ENCODE results near the gene CSGALNACT2. TPM values are rescaled to one million over a fixed set of nuclear protein-coding genes. Genes with fewer than 3 reads are reported as not detected.
"Not testable (repeated sequence)": the region's sequence is repeated elsewhere in the genome, so short reads cannot be mapped to it uniquely, and the experiment has no call there.

Gene CSGALNACT2
- total RNA-seq, 2 donors from 2014 or later = 31.1 to 31.8 TPM

DNA sequence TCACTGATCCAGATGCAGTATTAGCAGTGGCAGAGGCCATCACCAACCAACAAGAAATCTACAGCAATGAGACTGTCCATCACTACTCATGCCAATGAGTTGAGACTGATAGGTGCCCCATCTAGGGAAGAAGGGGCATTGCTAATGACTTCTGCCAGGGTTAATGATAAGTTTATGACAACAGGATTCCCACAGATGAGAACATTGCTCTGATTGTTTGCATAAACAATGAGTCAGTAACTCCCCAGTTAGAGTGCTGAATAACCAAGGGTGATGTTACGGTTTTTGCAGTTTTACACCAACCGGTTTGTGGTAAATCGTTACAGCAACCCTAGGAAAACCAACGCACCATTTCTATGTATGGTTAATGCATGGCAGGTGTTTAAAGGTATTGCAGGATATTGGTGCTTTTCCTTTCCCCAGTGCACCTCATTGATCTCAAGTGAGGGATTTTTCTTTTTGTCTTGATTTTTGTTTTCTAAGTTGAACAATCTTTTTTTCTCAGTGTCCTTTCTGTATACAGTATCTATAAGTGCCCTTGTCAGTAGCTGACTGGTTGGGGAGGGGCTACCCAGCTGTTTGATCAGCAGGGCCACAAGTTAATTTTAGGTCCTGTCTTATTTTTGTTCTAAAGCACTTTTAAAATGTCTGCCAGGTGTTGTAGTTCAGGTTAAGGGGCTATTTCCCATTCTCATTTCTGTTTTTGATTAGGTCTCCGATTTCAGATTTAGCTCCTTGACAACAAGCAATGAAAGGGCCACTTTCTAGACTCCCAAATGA lies 3.9 kb upstream of the CSGALNACT2 start:
- DNase-seq (ENCODE audit: low spot score) = no peak
- intact Hi-C loops (cut with DNase I) = no loop called here

DNA sequence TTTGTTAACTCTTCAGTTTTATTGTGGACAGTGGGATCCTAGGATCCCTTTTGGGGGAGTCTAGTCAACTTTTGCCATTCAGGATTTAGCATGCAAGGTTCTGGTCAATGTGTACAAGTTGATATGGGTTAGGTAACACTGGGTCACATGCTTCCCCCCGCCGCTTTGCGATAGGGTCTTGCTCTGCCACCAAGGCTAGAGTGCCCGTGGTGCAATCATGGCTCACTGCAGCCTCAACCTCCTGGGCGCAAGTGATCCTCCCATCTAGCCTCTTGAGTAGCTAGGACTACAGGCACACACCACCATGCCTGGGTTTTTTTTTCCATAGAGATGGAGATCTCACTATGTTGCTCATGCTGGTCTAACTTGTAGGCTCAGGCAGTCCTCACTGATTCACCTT lies 3.2 kb upstream of the CSGALNACT2 start:
- no peak for DNase-seq (ENCODE audit: low spot score)
- intact Hi-C loops (cut with DNase I) = no loop called here

DNA sequence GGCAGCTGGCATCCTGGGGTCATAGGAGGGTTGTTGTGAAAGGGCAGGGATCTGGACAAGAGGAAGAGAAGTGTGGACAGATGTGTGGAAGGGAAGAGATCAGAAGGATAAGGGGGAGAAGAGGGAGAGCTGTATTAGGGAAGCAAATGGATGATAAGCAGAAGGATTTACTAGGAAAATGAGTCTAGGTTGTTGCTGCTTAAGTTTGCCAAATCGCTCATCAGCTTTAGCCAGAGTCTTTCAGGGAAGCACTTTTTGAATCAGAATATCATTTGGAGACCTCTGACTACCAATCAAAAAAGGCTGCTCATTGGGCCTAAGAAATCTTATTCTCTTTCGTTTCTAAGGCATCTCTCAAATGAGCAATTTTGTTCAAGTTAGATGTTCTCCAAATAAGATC lies 2.6 kb upstream of the CSGALNACT2 start:
- DNase-seq (ENCODE audit: low spot score) = no peak
- intact Hi-C loops (cut with DNase I) = no loop called here

DNA sequence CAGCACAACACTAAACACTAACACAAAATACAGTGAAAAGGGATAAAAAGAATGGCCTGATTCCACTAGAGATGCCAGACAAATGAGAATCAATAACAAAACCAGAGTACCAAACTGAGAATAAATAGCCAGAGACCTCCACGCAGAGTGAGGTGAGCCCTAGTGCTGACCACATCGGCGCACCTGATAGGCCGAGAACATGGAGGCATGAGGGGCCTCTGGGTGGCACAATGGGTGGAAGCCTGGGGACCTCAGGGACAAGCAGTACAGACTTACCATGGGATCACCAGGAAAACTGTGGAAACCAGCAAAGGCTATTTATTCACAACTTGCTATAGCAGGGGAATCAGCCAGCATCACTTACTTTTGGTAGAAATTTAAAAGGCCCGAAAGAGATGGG lies 1.8 kb upstream of the CSGALNACT2 start:
- intact Hi-C loops (cut with DNase I) = no loop called here

DNA sequence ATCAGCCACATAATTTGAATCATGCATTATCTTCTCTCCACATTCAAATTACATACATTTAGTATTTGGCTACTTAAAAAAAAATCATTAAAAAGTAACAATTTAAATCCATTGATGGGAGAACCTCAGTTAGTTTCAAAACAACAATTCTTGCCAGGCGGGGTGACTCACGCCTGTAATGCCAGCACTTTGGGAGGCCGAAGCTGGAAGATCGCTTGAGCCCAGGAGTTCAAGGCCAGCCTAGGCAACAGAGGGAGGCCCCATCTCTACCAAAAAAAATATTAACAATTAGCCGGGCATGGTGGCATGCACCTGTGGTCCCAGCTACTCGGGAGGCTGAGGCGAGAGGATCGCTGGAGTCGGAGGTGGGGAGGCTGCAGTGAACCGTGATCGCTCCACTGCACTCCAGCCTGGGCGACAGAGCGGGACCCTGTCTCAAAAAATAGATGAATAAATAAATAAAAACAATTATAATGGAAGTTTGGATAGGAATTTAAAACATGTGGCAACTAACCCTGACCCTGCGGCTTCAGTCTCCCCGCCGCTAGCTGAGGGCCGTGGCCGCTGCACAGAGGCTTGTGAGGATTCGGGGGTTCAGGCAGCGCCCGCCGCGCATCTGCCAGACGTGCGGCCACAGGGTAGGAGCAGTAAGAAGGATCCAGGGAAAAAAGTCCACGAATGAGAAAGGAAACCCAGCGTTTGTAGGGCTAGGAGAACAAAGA lies 1.1 kb upstream of the CSGALNACT2 start:
- intact Hi-C loops (cut with DNase I) = no loop called here
- peak; percentile 79 for DNase-seq (ENCODE audit: low spot score)

More for the DNA sequence above, 1.8 kb upstream of the CSGALNACT2 start:
- DNase-seq (ENCODE audit: low spot score) = no peak

DNA sequence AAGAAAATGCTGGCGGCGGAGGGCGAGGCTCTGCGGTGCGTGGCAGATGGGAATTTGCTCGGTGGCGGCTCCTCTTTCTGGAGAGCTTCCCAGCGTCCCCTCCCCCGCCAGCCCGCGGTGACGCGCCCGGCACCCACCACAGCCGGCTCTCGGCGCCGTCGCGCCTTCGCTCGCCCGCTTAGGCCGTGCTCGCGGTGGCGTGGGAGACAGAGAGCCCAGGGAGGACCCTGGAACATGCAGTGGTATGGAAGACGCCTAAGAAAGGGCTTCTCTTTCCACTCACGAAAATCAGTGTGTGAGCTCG lies 576 bp upstream of the CSGALNACT2 start:
- DNase-seq (ENCODE audit: low spot score) = peak; percentile 86

DNA sequence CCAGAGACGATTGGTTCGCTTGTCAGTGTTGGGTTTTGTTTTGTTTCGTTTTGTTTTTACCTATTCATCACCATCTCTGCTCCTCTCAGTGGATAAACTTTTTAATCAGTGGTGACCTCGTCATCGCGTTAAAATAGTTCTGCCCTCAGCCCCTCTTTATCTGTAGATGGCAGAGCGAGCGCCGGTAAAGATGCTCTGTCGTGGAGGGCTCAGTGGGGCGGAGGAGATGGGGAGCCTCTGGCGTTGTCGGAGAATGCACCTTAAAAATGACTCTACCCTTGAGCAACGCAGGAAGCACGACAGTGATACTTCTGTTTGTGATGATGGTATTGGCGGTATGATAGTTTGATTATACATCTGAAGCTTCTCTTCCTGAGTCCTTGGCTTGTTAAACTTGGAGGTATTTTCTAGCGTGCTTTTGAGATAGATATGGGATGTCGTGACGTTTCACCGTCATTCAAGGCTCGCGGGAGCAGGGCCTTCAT lies 554 bp downstream of the CSGALNACT2 start:
- no peak for DNase-seq (ENCODE audit: low spot score)

More for the DNA sequence above, 576 bp upstream of the CSGALNACT2 start:
- intact Hi-C loops (cut with DNase I) = no loop called here

GRCh38 chr10:43141421-43141820 lies 3.2 kb downstream of the CSGALNACT2 start:
- DNase-seq (ENCODE audit: low spot score) = no peak
- intact Hi-C loops (cut with DNase I) = no loop called here

More for the DNA sequence above, 554 bp downstream of the CSGALNACT2 start:
- intact Hi-C loops (cut with DNase I) = no loop called here

DNA sequence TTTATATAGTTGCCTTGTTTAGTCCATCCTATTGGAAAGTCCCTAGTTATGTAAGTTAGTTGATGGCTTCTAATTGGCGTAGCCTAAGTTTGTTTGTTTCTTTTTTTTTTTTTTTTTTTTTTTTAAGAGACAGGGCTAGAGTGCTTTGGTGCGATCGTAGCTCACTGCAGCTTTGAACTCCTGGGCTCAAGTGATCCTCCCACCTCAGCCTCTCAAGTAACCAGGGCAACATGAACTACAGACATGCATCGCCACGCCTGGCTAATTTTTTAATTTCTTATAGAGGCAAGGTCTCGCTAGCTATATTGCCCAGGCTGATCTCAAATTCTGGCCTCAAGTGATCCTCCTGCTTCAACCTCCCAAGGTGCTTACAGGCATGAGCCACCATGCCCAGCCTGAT lies 7.1 kb downstream of the CSGALNACT2 start:
- no peak for DNase-seq (ENCODE audit: low spot score)

GRCh38 chr10:43145936-43146335 lies 7.7 kb downstream of the CSGALNACT2 start:
- DNase-seq (ENCODE audit: low spot score); intact Hi-C loops (cut with DNase I): not testable (repeated sequence)

More for the DNA sequence above, 7.1 kb downstream of the CSGALNACT2 start:
- intact Hi-C loops (cut with DNase I) = no loop called here

GRCh38 chr10:43151371-43151770 lies 13.1 kb downstream of the CSGALNACT2 start:
- intact Hi-C loops (cut with DNase I) = no loop called here
- DNase-seq (ENCODE audit: low spot score) = no peak

DNA sequence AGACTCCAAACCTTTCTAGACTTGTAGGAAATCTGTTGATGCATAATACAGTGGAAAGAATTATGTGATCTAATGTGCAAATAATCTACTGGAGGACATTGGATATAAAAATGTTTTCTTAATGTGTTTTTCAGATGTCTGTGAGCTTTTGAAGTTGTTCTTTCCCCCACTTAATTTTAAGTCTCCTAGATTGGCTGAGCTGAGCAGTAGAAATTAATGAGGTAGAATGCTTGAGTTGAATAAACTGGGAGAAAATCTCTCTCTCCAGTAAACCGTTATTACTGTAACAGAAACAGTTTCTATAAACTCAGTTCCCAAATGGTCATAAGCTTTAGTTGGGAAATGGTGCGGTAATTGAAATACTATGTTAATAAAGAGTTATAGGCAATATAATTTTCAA lies 15.7 kb downstream of the CSGALNACT2 start:
- no peak for DNase-seq (ENCODE audit: low spot score)
- intact Hi-C loops (cut with DNase I) = no loop called here

- intact Hi-C loops (cut with DNase I) = no loop called here
- no peak for DNase-seq (ENCODE audit: low spot score)
These were observed 17.0 kb downstream of the CSGALNACT2 start for GRCh38 chr10:43155221-43155620.

DNA sequence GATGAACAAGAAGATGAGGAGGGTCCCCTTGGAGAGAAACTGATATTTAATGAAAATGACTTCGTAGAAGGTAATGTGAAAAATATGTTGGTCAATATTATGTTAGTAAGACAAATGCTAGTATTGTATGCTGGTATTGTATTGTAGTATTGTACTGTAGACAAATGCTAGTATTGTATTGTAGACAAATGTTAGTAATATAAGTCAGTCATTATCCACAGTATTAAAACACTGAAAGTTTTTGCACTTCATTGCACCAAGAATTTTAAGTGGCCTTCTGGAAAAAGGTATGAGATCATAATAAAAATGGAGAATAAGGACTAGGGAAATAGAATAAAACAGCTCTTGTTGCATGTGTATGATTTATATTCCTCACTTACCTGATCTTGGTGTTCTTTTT lies 17.5 kb downstream of the CSGALNACT2 start:
- DNase-seq (ENCODE audit: low spot score) = no peak
- intact Hi-C loops (cut with DNase I) = no loop called here

GRCh38 chr10:43156590-43157341 lies 18.5 kb downstream of the CSGALNACT2 start:
- no peak for DNase-seq (ENCODE audit: low spot score)
- intact Hi-C loops (cut with DNase I) = no loop called here

GRCh38 chr10:43158636-43159035 lies 20.4 kb downstream of the CSGALNACT2 start:
- DNase-seq (ENCODE audit: low spot score) = no peak
- intact Hi-C loops (cut with DNase I) = no loop called here

DNA sequence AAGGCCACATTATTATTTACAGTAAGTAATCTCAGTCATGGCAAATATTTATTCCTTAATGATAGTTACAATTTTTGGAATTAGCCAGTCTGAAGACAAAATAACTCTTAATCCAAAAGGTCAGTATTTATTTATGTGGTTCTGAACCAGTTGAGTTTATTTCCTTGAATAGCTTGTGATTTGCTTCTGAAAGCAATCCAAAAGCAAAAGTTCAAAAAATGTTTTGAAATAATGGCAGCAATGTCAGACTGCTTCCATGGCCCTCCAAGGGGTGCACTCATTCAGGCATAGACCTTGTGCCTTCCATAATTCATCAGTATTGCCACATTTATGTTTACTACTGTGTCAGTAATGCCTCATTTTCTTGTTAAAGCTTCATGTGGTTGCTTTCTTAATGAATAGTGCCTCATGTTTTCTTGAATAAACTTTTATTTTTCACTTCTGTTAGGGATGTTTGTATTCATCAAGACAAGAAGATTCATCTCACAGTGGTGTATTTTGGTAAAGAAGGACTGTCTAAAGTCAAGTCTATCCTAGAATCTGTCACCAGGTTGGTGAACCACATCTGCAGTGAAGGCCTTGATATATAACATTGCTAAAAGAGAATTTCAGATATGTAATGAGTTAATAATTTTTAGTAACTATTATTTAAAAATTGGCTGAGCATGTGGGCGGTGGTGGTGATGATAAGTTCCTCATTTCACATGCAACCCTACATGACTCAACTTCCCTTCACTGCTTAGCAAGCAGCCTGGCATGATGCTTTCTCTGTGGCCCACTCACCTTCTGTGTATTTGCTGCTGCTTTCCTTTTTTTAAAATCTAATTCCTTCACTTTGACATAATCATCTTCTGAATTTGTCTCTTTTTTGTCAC lies 22.0 kb downstream of the CSGALNACT2 start:
- no peak for DNase-seq (ENCODE audit: low spot score)
- intact Hi-C loops (cut with DNase I) = no loop called here

- DNase-seq (ENCODE audit: low spot score) = no peak
- intact Hi-C loops (cut with DNase I) = no loop called here
These were observed 22.6 kb downstream of the CSGALNACT2 start for GRCh38 chr10:43160921-43161255.

- DNase-seq (ENCODE audit: low spot score) = no peak
- intact Hi-C loops (cut with DNase I) = no loop called here
These were observed 24.4 kb downstream of the CSGALNACT2 start for GRCh38 chr10:43162604-43163003.
